HS-27A (cell line): ENCODE results near the gene WWOX.

Experiments
- DNase-seq: peaks from one replicate; pipeline ENCODE4 v3.0.0-alpha.2; 2012; ENCODE audit warnings: low read depth, missing footprints

The WWOX gene

GRCh38 chr16:78537511-78537910, 438.1 kb downstream of the WWOX start:
- DNase-seq = no peak

- no peak for DNase-seq
Observed at GRCh38 chr16:78538292-78538691, 438.8 kb downstream of the WWOX start.

- DNase-seq = no peak
Observed at GRCh38 chr16:78538919-78539318, 439.5 kb downstream of the WWOX start.

GRCh38 chr16:78542419-78542818, 443.0 kb downstream of the WWOX start:
- no peak for DNase-seq

GRCh38 chr16:78543023-78543422, 443.6 kb downstream of the WWOX start:
- DNase-seq = no peak

- no peak for DNase-seq
Observed at GRCh38 chr16:78549366-78549765, 449.9 kb downstream of the WWOX start.

GRCh38 chr16:78551487-78552085, 452.1 kb downstream of the WWOX start:
- DNase-seq = no peak

- DNase-seq = no peak
Observed at GRCh38 chr16:78552106-78552675, 452.7 kb downstream of the WWOX start.

- no peak for DNase-seq
Observed at GRCh38 chr16:78552716-78553115, 453.3 kb downstream of the WWOX start.

- DNase-seq = no peak
Observed at GRCh38 chr16:78553268-78554039, 454.0 kb downstream of the WWOX start.

GRCh38 chr16:78556421-78556820, 457.0 kb downstream of the WWOX start:
- no peak for DNase-seq

GRCh38 chr16:78560997-78561396, 461.5 kb downstream of the WWOX start:
- DNase-seq = no peak

GRCh38 chr16:78562111-78562510, 462.7 kb downstream of the WWOX start:
- DNase-seq = no peak

- DNase-seq = no peak
Observed at GRCh38 chr16:78562650-78563049, 463.2 kb downstream of the WWOX start.

GRCh38 chr16:78563905-78564304, 464.5 kb downstream of the WWOX start:
- no peak for DNase-seq

- DNase-seq = no peak
Observed at GRCh38 chr16:78566397-78567073, 467.1 kb downstream of the WWOX start.

GRCh38 chr16:78570399-78571141, 471.1 kb downstream of the WWOX start:
- no peak for DNase-seq

GRCh38 chr16:78571434-78571833, 472.0 kb downstream of the WWOX start:
- DNase-seq = no peak

- no peak for DNase-seq
Observed at GRCh38 chr16:78571898-78572358, 472.5 kb downstream of the WWOX start.

GRCh38 chr16:78574571-78574970, 475.1 kb downstream of the WWOX start:
- no peak for DNase-seq

- DNase-seq = no peak
Observed at GRCh38 chr16:78576941-78577340, 477.5 kb downstream of the WWOX start.

GRCh38 chr16:78577630-78578029, 478.2 kb downstream of the WWOX start:
- DNase-seq = no peak
